GM12891 (cell line): ENCODE data around the gene TCEAL4.

Experiments
- POLR2AphosphoS5 ChIP-seq: IDR thresholded peaks from 2 replicates; pipeline ENCODE4 v1.6.1; 2011; ENCODE audit warnings: low read depth, low read length, control low read depth
- SPI1 ChIP-seq: IDR thresholded peaks from 2 replicates; pipeline ENCODE4 v1.6.1; 2011; ENCODE audit warnings: low read depth, low read length, control low read depth

- TF ChIP-seq POLR2AphosphoS5 (no peak), SPI1 (no peak)
Observed at GRCh38 chrX:103629318-103630170, 44.2 kb downstream of the TCEAL4 start.
